CD4-positive, alpha-beta T cell (primary cell): Measurements from ENCODE around the gene TSHZ2. TPM values are rescaled to one million over a fixed set of nuclear protein-coding genes. Genes with fewer than 3 reads are reported as not detected.

ENCODE experiments used
- ATAC-seq: fragments of 200-7000 bp; cut with Tn5 transposase; one replicate; pipeline ENCODE4 v1.10.0; 2022; ENCODE audit warnings: mild to moderate bottlenecking; ENCODE audit not compliant: poor library complexity
- CTCF ChIA-PET: fragments of 350-600 bp; sonication (Branson Sonifier 250); formaldehyde crosslinking; loops from one replicate; lab custom pipeline; 2021; ENCODE audit warnings: antibody characterized with exemption, inconsistent platforms; lab: Charles Lee
- POLR2A ChIA-PET: fragments of 350-600 bp; sonication (Branson Sonifier 250); formaldehyde crosslinking; loops from one replicate; lab custom pipeline; 2021; ENCODE audit warnings: antibody characterized with exemption, inconsistent platforms; lab: Charles Lee
- DNase-seq, 14 experiments: peaks; one replicate each; pipeline ENCODE4 v3.0.0-alpha.2; 2013 to 2020; ENCODE audit warnings: mixed read lengths in 2 of 14
- H3K27ac ChIP-seq, 2 donors: one replicate each; pipeline versions ENCODE4 v1.5.1 to v1.7.0; 2013; ENCODE audit warnings: low read length in 2 of 2, low read depth in 1 of 2, mild to moderate bottlenecking in 1 of 2
- H3K27me3 ChIP-seq, 2 experiments: 1 replicate in 1 of 2; 2 replicates in 1 of 2; pipeline versions ENCODE4 v1.6.1 to v1.7.0; 2013; ENCODE audit warnings: low read length in 2 of 2, control low read depth in 1 of 2, mild to moderate bottlenecking in 1 of 2, moderate library complexity in 1 of 2; ENCODE audit not compliant: insufficient read depth in 2 of 2, control insufficient read depth in 1 of 2
- H3K36me3 ChIP-seq: one replicate; pipeline ENCODE4 v1.6.1; 2013; ENCODE audit warnings: low read length, control low read depth; ENCODE audit not compliant: insufficient read depth
- H3K4me1 ChIP-seq: one replicate; pipeline ENCODE4 v1.6.1; 2013; ENCODE audit warnings: low read length, control low read depth; ENCODE audit not compliant: insufficient read depth
- H3K4me3 ChIP-seq: one replicate; pipeline ENCODE4 v1.5.1; 2013; ENCODE audit warnings: mild to moderate bottlenecking, low read length, moderate library complexity
- H3K9me3 ChIP-seq, 2 experiments: 1 replicate in 1 of 2; 2 replicates in 1 of 2; pipeline versions ENCODE4 v1.6.1 to v1.7.0; 2013; ENCODE audit warnings: low read length in 2 of 2, mild to moderate bottlenecking in 2 of 2, control low read depth in 1 of 2, moderate library complexity in 1 of 2; ENCODE audit not compliant: control insufficient read depth in 1 of 2, insufficient read depth in 1 of 2
- H3K27ac Mint-ChIP-seq: one replicate; pipeline ENCODE4 v1.8.0; 2020; ENCODE audit warnings: mixed read lengths
- H3K27me3 Mint-ChIP-seq: one replicate; pipeline ENCODE4 v1.8.0; 2021; ENCODE audit warnings: mixed read lengths
- H3K36me3 Mint-ChIP-seq: one replicate; pipeline ENCODE4 v1.8.0; 2021; ENCODE audit warnings: low read depth, mixed read lengths
- H3K4me1 Mint-ChIP-seq: one replicate; pipeline ENCODE4 v1.8.0; 2021; ENCODE audit warnings: low read depth, mixed read lengths
- H3K4me3 Mint-ChIP-seq: one replicate; pipeline ENCODE4 v1.8.0; 2020; ENCODE audit warnings: mild to moderate bottlenecking, mixed read lengths
- H3K9me3 Mint-ChIP-seq: one replicate; pipeline ENCODE4 v1.8.0; 2020; ENCODE audit warnings: mixed read lengths
- intact Hi-C, 2 experiments: fragments of 100-400 bp; cut with DNase I in 1 of 2; cut with micrococcal nuclease in 1 of 2; formaldehyde crosslinking; loops; one replicate each; pipeline versions ENCODE4 v1.15.1 to v1.9.0; 2023 to 2025; cut with DNase I, micrococcal nuclease
- total RNA-seq, 174 experiments: library from RNA in 2 of 174; stranded (reverse) in 2 of 174; gene quantifications; one replicate each; pipeline ENCODE4 v1.2.3 and lab custom pipeline; 2021 to 2026
- TF ChIP-seq, protein P1 (sequence below): fragments of 200-600 bp; IDR thresholded peaks from one replicate; pipeline ENCODE4 v1.8.0; 2022; ENCODE audit warnings: antibody characterized with exemption, mild to moderate bottlenecking

Gene TSHZ2
- total RNA-seq, 2 experiments from 2014 or later = 26.1 to 27.4 TPM

DNA sequence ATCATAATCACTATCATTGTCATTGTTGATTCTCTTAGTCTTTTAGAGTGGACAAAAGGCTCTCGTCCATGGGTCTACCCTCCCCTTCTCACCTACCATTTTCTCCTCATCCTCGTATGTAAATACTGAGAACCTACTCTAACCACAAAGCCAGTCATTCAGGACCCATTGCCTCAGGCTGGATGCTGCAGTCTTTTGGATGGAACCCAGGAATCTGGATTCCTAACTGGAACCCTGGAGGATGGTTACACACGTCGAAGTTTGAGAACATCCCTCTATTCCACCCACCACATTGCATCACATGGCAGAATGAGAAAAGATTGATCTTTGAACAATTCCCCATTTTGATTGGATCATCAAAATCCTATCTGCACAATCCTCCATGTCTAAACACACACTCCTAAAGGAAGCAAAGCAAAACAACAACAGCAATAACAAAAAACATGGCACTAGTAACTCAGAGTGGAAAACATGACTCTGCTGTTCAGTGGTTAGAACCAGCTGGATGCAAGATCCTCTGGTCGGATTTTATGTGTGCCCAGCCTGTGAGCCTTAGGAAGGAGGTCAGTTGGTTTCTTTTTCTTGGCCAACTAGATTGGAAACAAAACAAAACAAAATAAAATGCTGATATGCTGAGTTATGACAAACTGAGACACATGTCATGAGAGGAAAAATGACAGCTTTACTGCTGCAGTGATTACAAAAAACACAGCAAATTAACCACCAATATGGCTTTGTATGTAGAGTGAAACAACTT lies 38.0 kb downstream of the TSHZ2 start:
- Mint-ChIP-seq H3K27ac (no peak overlapping the region), H3K9me3 (peaks cover 8% of the 10 kb centered on the region), H3K27me3 (no peaks in the 10 kb centered on the region), H3K4me3 (no peak overlapping the region), H3K36me3 (peaks cover 11% of the 10 kb centered on the region), H3K4me1 (peaks cover 36% of the 10 kb centered on the region)
- Histone ChIP-seq H3K27ac (no peak overlapping the region), H3K36me3 (no peaks in the 10 kb centered on the region), H3K4me1 (no peaks in the 10 kb centered on the region), H3K27me3 (peaks cover 0 to 4% of the 10 kb centered on the region in 2 experiments), H3K4me3 (no peak overlapping the region), H3K9me3 (no peaks in the 10 kb centered on the region)
- intact Hi-C loops = no loop called here
- CTCF ChIA-PET = no interaction called here
- TF ChIP-seq, protein P1, sequence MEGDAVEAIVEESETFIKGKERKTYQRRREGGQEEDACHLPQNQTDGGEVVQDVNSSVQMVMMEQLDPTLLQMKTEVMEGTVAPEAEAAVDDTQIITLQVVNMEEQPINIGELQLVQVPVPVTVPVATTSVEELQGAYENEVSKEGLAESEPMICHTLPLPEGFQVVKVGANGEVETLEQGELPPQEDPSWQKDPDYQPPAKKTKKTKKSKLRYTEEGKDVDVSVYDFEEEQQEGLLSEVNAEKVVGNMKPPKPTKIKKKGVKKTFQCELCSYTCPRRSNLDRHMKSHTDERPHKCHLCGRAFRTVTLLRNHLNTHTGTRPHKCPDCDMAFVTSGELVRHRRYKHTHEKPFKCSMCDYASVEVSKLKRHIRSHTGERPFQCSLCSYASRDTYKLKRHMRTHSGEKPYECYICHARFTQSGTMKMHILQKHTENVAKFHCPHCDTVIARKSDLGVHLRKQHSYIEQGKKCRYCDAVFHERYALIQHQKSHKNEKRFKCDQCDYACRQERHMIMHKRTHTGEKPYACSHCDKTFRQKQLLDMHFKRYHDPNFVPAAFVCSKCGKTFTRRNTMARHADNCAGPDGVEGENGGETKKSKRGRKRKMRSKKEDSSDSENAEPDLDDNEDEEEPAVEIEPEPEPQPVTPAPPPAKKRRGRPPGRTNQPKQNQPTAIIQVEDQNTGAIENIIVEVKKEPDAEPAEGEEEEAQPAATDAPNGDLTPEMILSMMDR = no peak
- ATAC-seq (no peak), DNase-seq (no peak)
- POLR2A ChIA-PET = interaction anchor here (1.0 to 1.2 kb wide), 2 partner anchors 9 kb away, joined by 5 to 7 read pairs; no protein-coding TSS in a partner anchor

DNA sequence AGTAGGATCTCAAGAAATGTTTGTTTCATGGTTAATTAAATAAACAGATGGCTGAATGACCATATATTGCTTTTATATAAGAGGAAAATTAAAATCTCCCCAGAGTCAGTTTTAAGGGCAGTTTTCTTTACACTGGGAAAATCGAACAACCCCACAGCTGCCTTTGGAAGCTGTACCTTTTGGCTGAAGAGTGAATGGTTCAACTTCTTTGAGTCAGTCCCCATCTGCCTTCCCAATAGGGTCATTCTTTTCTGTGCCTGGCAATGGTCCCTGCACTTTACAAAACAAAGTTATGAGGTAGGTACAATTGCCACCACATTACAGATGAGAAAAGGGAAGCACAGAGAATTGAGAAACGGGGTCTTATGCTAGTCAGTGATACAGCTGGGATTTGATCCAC lies 39.5 kb downstream of the TSHZ2 start:
- no peaks in the 10 kb centered on the region for H3K36me3 ChIP-seq
- no peaks in the 10 kb centered on the region for H3K9me3 ChIP-seq
- no peak for DNase-seq
- no peaks in the 10 kb centered on the region for H3K27me3 Mint-ChIP-seq
- H3K9me3 Mint-ChIP-seq = peaks cover 8% of the 10 kb centered on the region
- H3K4me3 Mint-ChIP-seq = no peak overlapping the region
- peaks cover 17% of the 10 kb centered on the region for H3K36me3 Mint-ChIP-seq
- peaks cover 26% of the 10 kb centered on the region for H3K4me1 Mint-ChIP-seq
- POLR2A ChIA-PET = no interaction called here
- H3K27ac Mint-ChIP-seq = no peak overlapping the region
- H3K4me3 ChIP-seq = no peak overlapping the region
- TF ChIP-seq, protein P1 = no peak
- intact Hi-C loops = no loop called here
- H3K4me1 ChIP-seq = no peaks in the 10 kb centered on the region
- H3K27me3 ChIP-seq = peaks cover 0 to 4% of the 10 kb centered on the region in 2 experiments
- ATAC-seq = no peak
- CTCF ChIA-PET = no interaction called here
- H3K27ac ChIP-seq = no peak overlapping the region

DNA sequence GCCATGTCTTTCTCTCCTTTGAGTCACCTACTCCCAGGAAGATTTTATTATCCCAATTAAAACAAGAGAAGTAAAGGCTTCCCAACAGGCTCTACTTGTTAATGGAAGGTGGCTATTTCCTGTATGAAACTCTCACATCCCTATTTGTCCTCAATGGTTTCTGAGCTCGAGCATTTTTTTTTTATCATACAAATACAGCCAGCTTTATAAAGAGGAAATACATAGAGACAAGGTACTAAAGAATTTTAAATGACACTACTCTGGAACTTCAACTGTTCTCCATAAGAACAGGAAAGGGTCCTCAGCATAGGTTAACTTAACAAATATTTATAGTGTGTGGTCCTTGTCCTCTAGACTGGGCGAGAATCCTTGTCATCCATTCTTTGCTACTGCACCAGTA lies 41.0 kb downstream of the TSHZ2 start:
- Mint-ChIP-seq H3K36me3 (peaks cover 22% of the 10 kb centered on the region), H3K27ac (no peak overlapping the region), H3K9me3 (peaks cover 8% of the 10 kb centered on the region), H3K4me3 (no peak overlapping the region), H3K4me1 (peaks cover 19% of the 10 kb centered on the region), H3K27me3 (no peaks in the 10 kb centered on the region)
- ChIA-PET CTCF (no interaction called here), POLR2A (interaction anchor here (0.5 to 1.6 kb wide), 5 partner anchors 8 to 18 kb away, joined by 3 to 7 read pairs (median 3); no protein-coding TSS in a partner anchor)
- Histone ChIP-seq H3K27me3 (peaks cover 0 to 4% of the 10 kb centered on the region in 2 experiments), H3K4me3 (no peak overlapping the region), H3K4me1 (no peaks in the 10 kb centered on the region), H3K36me3 (no peaks in the 10 kb centered on the region), H3K9me3 (no peaks in the 10 kb centered on the region), H3K27ac (no peak overlapping the region)
- ATAC-seq (no peak), DNase-seq (no peak)
- intact Hi-C loops = no loop called here
- TF ChIP-seq, protein P1 = no peak
